Measurements from ENCODE around the gene BID. TPM values are rescaled to one million over a fixed set of nuclear protein-coding genes. Genes with fewer than 3 reads are reported as not detected.
"Not testable (repeated sequence)": the region's sequence is repeated elsewhere in the genome, so short reads cannot be mapped to it uniquely, and the experiment has no call there.

Gene BID
- total RNA-seq, 1 donor from 2014 or later, result 12.9 TPM

DNA sequence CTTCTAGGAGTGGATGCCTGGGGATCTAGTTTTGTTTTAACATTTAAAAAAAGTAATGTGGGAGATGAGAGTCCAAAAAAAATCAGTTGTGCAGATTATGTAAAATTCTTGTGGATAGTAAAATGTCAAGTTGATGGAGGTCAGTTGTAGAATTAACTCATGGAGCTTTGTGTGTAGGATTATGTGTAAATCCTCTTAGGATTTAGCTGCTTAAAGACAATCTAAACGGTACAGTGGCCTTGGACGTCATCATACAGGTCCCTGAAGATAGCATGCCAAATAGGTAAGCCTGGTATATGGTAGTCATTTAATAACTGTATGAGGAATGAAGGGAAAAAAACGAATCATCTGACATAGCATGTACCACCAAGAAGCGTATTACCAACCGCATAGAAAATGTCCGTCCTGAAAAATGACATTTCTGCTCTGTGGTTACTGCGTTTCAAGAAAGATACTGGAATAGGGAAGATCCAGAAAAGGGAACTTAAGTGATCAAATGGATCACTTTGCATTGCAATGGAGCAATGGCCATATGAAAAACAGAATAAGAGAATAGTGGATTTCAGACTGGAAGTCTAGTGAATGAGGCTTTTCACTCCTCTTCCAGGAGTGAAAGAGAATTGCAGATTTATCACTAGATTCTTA, 74.5 kb downstream of the BID start:
- no peak for DNase-seq

DNA sequence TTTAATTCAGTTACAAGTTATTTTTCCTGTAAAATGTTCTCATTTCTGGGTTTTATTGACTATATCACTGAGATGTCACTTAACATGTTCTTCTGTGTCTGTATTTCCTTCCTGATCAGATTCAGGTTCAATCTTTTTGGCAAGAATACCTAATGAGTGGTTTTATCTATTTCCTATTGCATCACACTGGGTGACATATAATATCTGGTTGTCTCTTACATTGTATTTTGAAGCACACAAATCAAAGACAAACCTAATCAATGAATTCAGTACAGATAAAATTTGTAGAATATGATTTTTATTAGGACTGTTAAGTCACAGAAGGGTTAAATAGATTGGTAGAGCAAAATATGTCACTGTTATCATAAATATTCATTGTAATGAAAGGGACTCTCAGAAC, 75.3 kb downstream of the BID start:
- DNase-seq, result no peak

DNA sequence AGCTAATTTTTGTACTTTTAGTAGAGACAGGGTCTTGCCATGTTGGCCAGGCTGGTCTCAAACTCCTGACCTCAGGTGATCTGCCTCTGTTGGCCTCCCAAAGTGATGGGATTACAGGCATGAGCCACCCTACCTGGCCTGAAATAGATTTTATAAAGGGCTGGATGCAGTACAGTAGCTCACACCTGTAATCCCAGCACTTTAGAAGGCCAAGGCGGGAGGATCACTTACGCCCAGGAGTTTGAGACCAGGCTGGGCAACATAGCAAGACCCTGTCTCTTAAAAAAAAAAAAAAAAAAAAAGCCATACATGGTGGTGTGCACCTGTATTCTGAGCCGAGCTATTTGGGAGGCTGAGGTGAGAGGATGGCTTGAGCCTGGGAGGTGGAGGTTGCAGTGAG, 76.0 kb downstream of the BID start:
- not testable (repeated sequence) for DNase-seq

DNA sequence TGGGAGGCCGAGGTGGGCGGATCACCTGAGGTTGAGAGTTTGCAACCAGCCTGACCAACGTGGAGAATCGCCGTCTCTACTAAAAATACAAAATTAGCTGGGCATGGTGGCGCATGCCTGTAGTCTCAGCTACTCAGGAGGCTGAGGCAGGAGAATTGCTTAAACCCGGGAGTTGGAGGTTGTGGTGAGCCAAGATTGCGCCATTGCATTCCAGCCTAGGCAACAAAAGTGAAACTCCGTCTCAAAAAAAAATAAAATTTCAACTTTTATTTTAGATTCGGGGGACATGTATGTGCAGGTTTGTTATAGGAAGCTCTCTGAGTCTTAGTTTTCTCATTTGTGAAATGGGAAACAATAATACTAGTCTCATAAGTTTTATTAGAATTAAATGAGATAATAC, 77.1 kb downstream of the BID start:
- not testable (repeated sequence) for DNase-seq

DNA sequence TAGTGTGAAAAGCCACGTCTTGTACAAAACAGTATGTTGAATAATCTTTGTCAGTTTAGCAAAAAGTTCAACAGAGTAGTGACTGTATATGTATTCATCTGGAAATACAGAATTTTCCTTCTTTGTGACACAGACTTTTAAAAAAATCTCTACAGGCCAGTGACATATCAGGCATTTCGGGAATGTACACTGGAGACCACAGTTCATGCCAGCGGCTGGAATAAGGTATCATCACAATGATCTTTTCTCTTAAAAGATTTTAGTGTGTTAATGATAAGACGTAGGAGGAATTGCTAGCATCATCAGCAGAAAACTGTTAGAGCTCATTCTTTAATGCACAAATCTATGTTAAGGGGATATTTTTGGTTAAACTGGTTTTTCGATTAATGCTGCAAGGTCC, 78.3 kb downstream of the BID start:
- no peak for DNase-seq

DNA sequence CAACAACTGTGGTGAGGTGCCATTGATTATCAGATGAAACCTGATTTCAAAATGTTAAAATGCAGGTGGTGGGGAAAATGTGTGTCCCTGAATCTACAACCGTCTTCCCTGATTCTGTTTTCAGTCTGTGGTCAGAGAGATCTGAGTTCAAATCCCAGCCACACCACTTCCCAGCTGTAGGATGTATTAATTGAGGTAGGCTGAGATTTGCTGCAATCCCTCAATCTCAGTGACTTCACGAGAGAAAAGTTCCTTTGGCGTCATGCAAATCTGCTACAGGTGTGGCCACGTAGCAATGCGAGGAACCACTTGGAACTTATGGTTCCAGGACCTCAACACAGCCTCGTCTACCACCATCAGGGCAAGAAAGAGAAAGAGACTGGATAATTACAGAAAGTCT, 79.5 kb downstream of the BID start:
- no peak for DNase-seq

DNA sequence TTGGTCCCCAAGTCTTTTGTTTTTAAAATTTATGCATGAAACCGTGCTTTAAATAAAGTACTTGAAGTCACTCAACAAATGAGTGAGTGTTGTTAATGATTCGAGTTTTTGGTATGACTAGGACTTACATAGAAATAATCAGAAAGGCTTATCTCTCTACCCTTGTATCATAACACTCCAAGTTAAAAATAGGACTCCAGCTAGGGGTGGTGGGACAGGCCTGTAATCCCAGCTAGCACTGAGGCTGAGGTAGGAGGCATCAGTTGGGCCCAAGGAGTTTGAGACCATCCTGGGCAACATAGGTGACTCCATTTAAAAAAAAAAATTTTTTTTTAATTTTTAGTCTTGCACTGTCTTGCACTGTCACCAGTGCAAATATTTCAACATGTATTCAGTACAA, 80.1 kb downstream of the BID start:
- no peak for DNase-seq

DNA sequence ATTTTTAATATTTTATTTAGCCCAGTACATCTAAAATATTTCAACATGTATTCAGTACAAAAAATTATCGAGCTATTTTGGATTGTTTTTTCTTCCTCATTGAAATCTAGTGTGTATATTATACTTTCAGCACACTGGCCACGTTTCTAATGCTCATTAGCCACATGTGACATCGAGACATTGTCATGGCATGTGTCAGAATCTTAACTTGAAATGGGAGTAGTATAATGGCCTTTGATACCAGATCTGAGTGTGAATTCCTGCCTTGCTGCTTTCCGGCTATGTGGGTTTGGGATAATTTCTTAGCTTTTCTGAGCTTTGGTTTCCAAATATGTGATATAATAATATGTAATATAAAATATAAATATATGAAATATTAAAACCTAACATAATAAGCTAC, 81.4 kb downstream of the BID start:
- DNase-seq, result no peak

DNA sequence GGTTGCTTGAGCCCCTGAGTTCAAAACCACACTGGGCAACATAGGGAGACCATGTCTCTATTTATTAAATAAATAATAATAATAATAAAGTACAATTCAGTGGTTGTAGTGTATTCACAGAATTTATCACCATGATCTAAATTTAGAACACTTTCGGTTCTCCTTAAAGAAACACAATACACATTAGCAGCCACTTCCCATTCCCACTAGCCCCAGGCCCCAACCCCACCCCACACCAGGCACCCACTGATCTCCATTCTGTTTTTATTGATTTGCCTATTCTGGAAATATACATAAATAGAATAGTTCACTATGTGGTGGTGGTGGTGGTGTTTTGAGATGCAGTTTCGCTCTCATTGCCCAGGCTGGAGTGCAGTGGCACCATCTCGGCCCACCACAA, 90.0 kb downstream of the BID start:
- DNase-seq, result no peak

Small RNA genes within 50 kb of the gene (small RNA-seq; reads per million reads assigned to genes)
- not detected for gene MIR3198-1 (ENCODE audit: low replicate concordance)

Other genes starting within 250 kb of the BID start
- 0.20 TPM for gene SLC25A18, start 211.0 kb downstream of the BID start, total RNA-seq
- 70.4 TPM for gene ATP6V1E1, start 145.7 kb downstream of the BID start, total RNA-seq
- 24.5 TPM for gene BCL2L13, start 135.7 kb downstream of the BID start, total RNA-seq

Measured in skin of body (tissue), 3 donors.